ENCODE data around the gene TSHZ1. TPM values are rescaled to one million over a fixed set of nuclear protein-coding genes. Genes with fewer than 3 reads are reported as not detected.

Gene TSHZ1
- total and polyA plus RNA-seq, 2 donors from 2014 or later, result 7.0 to 31.3 TPM

- no peak for DNase-seq
- peaks cover 0 to 4% (median 0%) of the 10 kb centered on the region in 3 donors for H3K4me1 ChIP-seq (ENCODE audit: control insufficient read depth in 2 of 3, insufficient read depth in 2 of 3, low read depth in 1 of 3, low read length in 3 of 3)
- intact Hi-C loops (cut with DNase I), result no loop called here
- no peaks in the 10 kb centered on the region for H3K36me3 ChIP-seq (ENCODE audit: control insufficient read depth in 2 of 3, insufficient read depth in 3 of 3, low read length in 3 of 3)
- H3K27me3 ChIP-seq (ENCODE audit: control insufficient read depth, insufficient read depth, low read length), result no peaks in the 10 kb centered on the region
- H3K9me3 ChIP-seq (ENCODE audit: control insufficient read depth in 2 of 3, insufficient read depth in 1 of 3, low read length in 3 of 3), result no peaks in the 10 kb centered on the region
- TF ChIP-seq CTCF (IDR thresholded peaks at IDR 0.05; ENCODE audit: borderline replicate concordance, extremely low read depth, insufficient read depth), result no peak
- FAIRE-seq, result no peak
- no peak overlapping the region for H3K9ac ChIP-seq (ENCODE audit: low read length in 3 of 3)
- no peak overlapping the region for H3K27ac ChIP-seq (ENCODE audit: low read depth in 2 of 2, low read length in 2 of 2)
- no peak overlapping the region for H3K4me3 ChIP-seq (ENCODE audit: low read length in 3 of 3)
Measured at GRCh38 chr18:75277610-75277928, 67.0 kb downstream of the TSHZ1 start.

- Histone ChIP-seq H3K27ac (ENCODE audit: low read depth in 2 of 2, low read length in 2 of 2) (no peak overlapping the region), H3K36me3 (ENCODE audit: control insufficient read depth in 2 of 3, insufficient read depth in 3 of 3, low read length in 3 of 3) (no peaks in the 10 kb centered on the region), H3K4me3 (ENCODE audit: low read length in 3 of 3) (no peak overlapping the region), H3K9me3 (ENCODE audit: control insufficient read depth in 2 of 3, insufficient read depth in 1 of 3, low read length in 3 of 3) (no peaks in the 10 kb centered on the region), H3K27me3 (ENCODE audit: control insufficient read depth, insufficient read depth, low read length) (no peaks in the 10 kb centered on the region), H3K4me1 (ENCODE audit: control insufficient read depth in 2 of 3, insufficient read depth in 2 of 3, low read depth in 1 of 3, low read length in 3 of 3) (peaks cover 0 to 4% (median 0%) of the 10 kb centered on the region in 3 donors), H3K9ac (ENCODE audit: low read length in 3 of 3) (no peak overlapping the region)
- no peak for FAIRE-seq
- intact Hi-C loops (cut with DNase I), result no loop called here
- TF ChIP-seq CTCF (IDR thresholded peaks at IDR 0.05; ENCODE audit: borderline replicate concordance, extremely low read depth, insufficient read depth), result no peak
- DNase-seq, result no peak
Measured at GRCh38 chr18:75279381-75279780, 68.8 kb downstream of the TSHZ1 start.

GRCh38 chr18:75280427-75281280 lies 70.1 kb downstream of the TSHZ1 start:
- DNase-seq (no peak), FAIRE-seq (no peak)
- intact Hi-C loops (cut with DNase I), result no loop called here
- peaks cover 0 to 4% (median 0%) of the 10 kb centered on the region in 3 donors for H3K4me1 ChIP-seq (ENCODE audit: control insufficient read depth in 2 of 3, insufficient read depth in 2 of 3, low read depth in 1 of 3, low read length in 3 of 3)
- H3K27me3 ChIP-seq (ENCODE audit: control insufficient read depth, insufficient read depth, low read length), result no peaks in the 10 kb centered on the region
- H3K27ac ChIP-seq (ENCODE audit: low read depth in 2 of 2, low read length in 2 of 2), result no peak overlapping the region
- no peaks in the 10 kb centered on the region for H3K9me3 ChIP-seq (ENCODE audit: control insufficient read depth in 2 of 3, insufficient read depth in 1 of 3, low read length in 3 of 3)
- H3K36me3 ChIP-seq (ENCODE audit: control insufficient read depth in 2 of 3, insufficient read depth in 3 of 3, low read length in 3 of 3), result no peaks in the 10 kb centered on the region
- TF ChIP-seq CTCF (IDR thresholded peaks at IDR 0.05; ENCODE audit: borderline replicate concordance, extremely low read depth, insufficient read depth), result no peak
- no peak overlapping the region for H3K4me3 ChIP-seq (ENCODE audit: low read length in 3 of 3)
- no peak overlapping the region for H3K9ac ChIP-seq (ENCODE audit: low read length in 3 of 3)
